ENCODE results near the gene PIP4K2A.

The PIP4K2A gene

GRCh38 chr10:22638863-22639262 is 75.5 kb downstream of the PIP4K2A start:
- DNase-seq (ENCODE audit: low read depth): no peak

- no peak for DNase-seq (ENCODE audit: low read depth)
Observed at GRCh38 chr10:22637491-22637890, 76.9 kb downstream of the PIP4K2A start.

GRCh38 chr10:22635650-22636049 is 78.7 kb downstream of the PIP4K2A start:
- no peak for DNase-seq (ENCODE audit: low read depth)

DNA sequence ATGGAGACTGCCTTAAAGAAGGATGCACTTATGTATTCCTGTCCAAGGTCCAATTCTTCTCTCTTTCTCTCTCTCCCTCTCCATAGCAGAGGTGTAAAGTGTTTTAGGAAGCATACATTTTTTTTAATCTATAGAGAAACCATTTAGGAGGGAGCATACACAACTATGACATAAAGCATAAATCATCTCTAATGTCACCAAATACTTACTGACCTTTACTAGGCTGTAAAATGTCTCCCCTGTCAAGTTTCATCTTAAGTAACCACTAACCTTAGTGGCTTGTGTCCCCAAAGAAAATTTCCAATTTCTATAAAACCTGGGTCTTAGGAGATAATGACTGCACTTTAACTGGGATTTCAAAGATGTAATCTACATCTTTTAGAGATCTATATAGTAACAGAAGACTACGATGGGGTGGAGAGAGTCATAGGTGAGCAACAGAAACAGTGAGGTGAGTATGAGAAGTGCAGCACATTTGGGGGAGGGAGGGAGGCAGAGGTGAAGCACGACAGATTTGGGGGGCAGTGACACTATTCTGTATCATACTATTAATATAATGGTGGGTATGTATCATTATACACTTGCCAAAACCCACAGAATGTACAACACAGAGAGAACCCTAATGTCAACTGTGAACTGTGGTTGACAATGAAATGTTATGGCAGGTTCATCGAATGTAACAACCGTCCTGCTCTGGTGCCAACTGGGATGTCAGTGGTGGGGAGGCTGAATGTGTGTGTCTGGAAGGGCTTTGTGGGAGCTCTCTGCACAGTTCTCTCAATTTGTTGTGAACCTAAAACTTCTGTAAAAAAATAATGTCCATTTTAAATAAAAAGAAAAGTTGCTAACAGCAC is 79.5 kb downstream of the PIP4K2A start:
- no peak for DNase-seq (ENCODE audit: low read depth)

GRCh38 chr10:22634093-22634492 is 80.3 kb downstream of the PIP4K2A start:
- no peak for DNase-seq (ENCODE audit: low read depth)

GRCh38 chr10:22633528-22633927 is 80.8 kb downstream of the PIP4K2A start:
- no peak for DNase-seq (ENCODE audit: low read depth)

DNA sequence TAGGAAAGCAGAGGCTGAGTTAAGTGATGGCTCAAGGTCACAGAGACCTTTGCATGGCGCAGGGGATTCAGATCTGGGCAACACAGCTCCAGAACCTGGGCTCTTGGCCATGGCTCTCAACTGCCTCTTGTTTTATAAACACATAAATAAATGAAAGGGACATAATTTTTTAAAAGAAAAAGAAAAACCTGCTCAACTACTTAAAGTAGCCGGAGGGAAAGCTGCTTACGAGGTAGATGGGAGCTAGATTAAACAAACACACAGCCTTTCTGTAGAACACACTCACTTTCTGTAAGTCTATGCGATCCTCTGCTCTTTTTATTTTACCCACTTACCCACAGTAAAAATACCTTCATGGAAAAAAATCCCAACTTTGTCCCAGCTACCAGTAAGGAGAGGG is 81.3 kb downstream of the PIP4K2A start:
- DNase-seq (ENCODE audit: low read depth): no peak

GRCh38 chr10:22631646-22632278 is 82.6 kb downstream of the PIP4K2A start:
- no peak for DNase-seq (ENCODE audit: low read depth)

DNA sequence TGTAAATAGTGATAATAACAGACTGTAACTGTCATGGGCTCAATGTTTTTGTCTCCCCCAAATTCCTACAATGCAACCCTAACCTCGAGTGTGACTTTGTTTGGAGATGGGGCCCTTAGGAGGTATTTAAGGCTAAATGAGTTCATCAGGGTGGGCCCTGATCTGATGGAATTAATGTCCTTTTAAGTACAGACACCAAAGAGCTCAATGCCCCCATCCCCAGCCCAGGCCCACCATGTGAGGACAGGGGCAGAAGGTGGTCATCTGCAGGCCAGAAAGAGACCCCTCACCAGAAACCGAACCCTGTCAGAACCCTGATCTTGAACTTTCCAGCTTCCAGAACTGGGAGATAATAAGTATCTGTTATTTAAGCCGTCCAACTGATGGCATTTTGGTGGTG is 83.2 kb downstream of the PIP4K2A start:
- no peak for DNase-seq (ENCODE audit: low read depth)

GRCh38 chr10:22630234-22631174 is 83.9 kb downstream of the PIP4K2A start:
- peak; percentile 59 for DNase-seq (ENCODE audit: low read depth)

- no peak for DNase-seq (ENCODE audit: low read depth)
Observed at GRCh38 chr10:22629852-22630233, 84.5 kb downstream of the PIP4K2A start.

DNA sequence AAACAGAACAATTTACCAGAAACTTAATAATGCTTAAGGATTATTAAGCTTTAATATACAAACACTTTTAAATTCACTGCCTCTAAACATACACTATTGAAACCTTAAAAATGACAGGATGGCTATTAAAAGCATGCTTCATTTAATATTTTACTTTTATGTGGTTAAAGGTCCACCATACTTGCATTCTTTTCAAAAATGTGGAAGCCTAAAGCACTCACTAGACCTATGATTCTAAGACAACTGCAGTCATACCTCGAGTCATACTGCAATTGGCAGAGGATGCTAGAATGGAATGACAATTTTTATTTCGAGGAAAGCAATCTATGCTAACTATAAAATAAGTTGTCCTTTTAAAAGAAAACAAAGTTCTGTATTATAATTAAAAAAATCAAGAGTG is 85.3 kb downstream of the PIP4K2A start:
- DNase-seq (ENCODE audit: low read depth): peak; percentile 33

DNA sequence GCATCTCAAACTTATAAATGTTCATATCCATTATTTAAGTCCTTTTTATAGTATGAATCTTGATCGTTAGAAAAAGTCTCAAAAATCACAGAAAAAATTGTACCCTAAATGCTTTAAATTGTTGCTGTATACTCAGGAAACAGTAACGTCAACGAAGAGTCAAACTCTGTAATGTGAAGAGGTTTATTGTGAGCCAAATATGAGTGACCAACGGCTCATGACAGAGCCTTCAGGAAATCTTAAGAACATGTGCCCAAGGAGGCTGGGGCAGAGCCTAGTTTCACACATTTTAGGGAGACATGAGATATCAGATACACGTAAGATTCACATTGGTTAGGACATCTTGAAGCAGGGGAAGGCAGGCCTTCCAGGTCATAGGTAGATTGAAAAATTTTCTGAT is 86.1 kb downstream of the PIP4K2A start:
- no peak for DNase-seq (ENCODE audit: low read depth)

DNA sequence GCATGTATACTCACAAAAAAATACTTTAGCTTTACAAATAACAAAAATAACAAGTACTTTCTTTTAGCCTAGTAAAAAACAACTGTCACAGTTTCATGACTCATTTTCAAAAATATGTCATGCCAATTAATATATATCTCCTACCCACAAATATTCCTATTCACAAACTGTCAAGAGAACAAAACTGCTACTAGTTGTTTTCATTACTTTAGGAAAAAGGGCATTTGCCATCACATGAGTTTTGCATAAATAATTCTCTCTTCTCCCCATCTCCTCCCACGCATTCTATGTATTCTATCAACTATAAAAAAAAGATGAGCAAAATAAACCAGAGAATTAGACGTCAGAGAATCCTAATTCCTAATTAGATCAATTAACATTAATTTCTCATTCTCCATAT is 87.6 kb downstream of the PIP4K2A start:
- peak; percentile 47 for DNase-seq (ENCODE audit: low read depth)

- no peak for DNase-seq (ENCODE audit: low read depth)
Observed at GRCh38 chr10:22625516-22626290, 88.7 kb downstream of the PIP4K2A start.

GRCh38 chr10:22624287-22624738 is 90.1 kb downstream of the PIP4K2A start:
- DNase-seq (ENCODE audit: low read depth): peak; percentile 85

DNA sequence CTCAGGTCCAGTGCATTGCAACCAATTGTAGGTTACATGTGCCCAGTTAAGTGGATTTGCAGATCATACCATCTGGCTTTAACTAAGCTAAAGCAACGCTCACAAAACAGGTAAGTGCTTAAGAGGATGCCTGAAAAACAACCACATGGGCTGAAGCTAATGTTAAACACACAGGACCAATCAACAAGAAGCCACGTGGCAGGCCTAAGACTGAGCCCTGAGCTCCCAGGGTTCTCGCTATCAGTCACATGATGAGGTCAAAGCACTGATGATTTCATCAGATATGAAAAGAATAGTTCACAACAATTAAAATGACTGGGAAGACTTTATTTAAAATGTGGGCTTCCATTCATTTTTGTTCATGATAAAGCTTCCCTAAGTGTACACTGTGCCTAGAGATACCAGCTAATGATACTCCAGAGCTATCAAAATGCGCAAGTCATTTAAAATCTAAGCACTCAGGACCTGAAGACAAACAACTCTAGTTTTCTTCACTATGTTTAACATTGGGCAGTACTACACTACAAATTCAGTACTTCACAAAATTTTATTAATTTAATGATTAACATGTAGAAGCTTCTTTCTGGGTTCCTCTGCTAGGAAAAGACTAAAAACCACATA is 90.6 kb downstream of the PIP4K2A start:
- DNase-seq (ENCODE audit: low read depth): peak; percentile 16

GRCh38 chr10:22622242-22622806 is 92.1 kb downstream of the PIP4K2A start:
- DNase-seq (ENCODE audit: low read depth): no peak

- DNase-seq (ENCODE audit: low read depth): no peak
Observed at GRCh38 chr10:22621726-22622125, 92.7 kb downstream of the PIP4K2A start.

DNA sequence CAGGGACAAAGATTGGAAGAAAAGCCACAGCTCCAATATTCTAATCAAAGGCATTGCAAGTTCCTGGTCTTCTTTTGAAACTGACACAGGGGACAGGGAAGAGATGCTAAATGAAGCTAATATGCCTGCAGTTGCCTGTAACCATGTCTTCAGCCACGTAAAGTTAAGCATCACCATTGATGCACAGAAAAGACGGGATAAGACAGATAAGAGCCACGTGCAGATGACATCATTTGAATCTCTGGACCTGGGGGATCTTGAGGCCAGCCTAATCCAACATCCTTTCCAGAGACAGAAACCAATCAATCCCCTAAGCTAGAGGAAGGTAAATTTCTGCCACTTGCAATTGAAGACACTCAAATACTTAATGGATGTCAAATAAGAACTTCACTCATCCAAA is 93.4 kb downstream of the PIP4K2A start:
- DNase-seq (ENCODE audit: low read depth): no peak
